Transverse colon (tissue), 4 donors: ENCODE measurements around the gene DHRS3. TPM values are rescaled to one million over a fixed set of nuclear protein-coding genes. Genes with fewer than 3 reads are reported as not detected.

ENCODE experiments used
- DNase-seq: peaks from one replicate; pipeline ENCODE4 v3.0.0-alpha.2; 2019
- H3K27ac ChIP-seq, 4 donors: fragments of 200-600 bp; sonication (generic); 2 replicates each; pipeline ENCODE4 v1.5.1; 2016 to 2018; ENCODE audit warnings: inconsistent platforms in 4 of 4
- H3K27me3 ChIP-seq: fragments of 200-600 bp; sonication (generic); 2 replicates; pipeline ENCODE4 v1.5.1; 2017; ENCODE audit warnings: inconsistent platforms
- H3K36me3 ChIP-seq, 4 donors: fragments of 200-600 bp; sonication (generic); 2 replicates each; pipeline ENCODE4 v1.5.1; 2017 to 2019; ENCODE audit warnings: inconsistent platforms in 4 of 4
- H3K4me1 ChIP-seq, 4 donors: fragments of 200-600 bp; sonication (generic); 2 replicates each; pipeline ENCODE4 v1.5.1; 2017 to 2020; ENCODE audit warnings: inconsistent platforms in 4 of 4
- H3K4me3 ChIP-seq, 4 donors: fragments of 200-600 bp; sonication (generic); 1 replicate in 1 of 4; 2 replicates in 3 of 4; pipeline versions ENCODE4 v1.5.1 to v1.6.1; 2017 to 2019; ENCODE audit warnings: inconsistent platforms in 4 of 4
- H3K9me3 ChIP-seq, 2 donors: fragments of 200-600 bp; sonication (generic); 2 replicates each; pipeline ENCODE4 v1.5.1; 2017 to 2019; ENCODE audit warnings: inconsistent platforms in 2 of 2
- CTCF ChIP-seq, 5 experiments: fragments of 200-600 bp in 3 of 5; fragments of 450-650 bp in 2 of 5; sonication (generic) in 3 of 5; IDR thresholded peaks; 1 replicate in 2 of 5; 2 replicates in 3 of 5; pipeline ENCODE4 v1.5.1; 2016 to 2017; ENCODE audit warnings: antibody characterized with exemption in 5 of 5, inconsistent platforms in 3 of 5, mild to moderate bottlenecking in 2 of 5, moderate library complexity in 1 of 5
- EP300 ChIP-seq: sonication (generic); formaldehyde crosslinking; IDR thresholded peaks from one replicate; pipeline ENCODE4 v1.6.1; 2017; ENCODE audit warnings: antibody characterized with exemption, low read depth
- POLR2A ChIP-seq: fragments of 450-650 bp; IDR thresholded peaks from one replicate; pipeline ENCODE4 v1.6.1; 2016; ENCODE audit warnings: antibody characterized with exemption, mild to moderate bottlenecking, moderate library complexity
- POLR2AphosphoS5 ChIP-seq, 3 donors: sonication (generic); formaldehyde crosslinking; IDR thresholded peaks; one replicate each; pipeline ENCODE4 v1.6.1; 2016; ENCODE audit warnings: antibody characterized with exemption in 3 of 3
- WGBS, 2 donors: methylation state at CpG; one replicate each; pipeline ENCODE4 v1.1.5; 2018; ENCODE audit warnings: low coverage in 1 of 2; 5-methylcytosine and 5-hydroxymethylcytosine counted together
- in situ Hi-C, 4 donors: fragments of 200-750 bp; cut with MboI; loops; one replicate each; pipeline versions ENCODE4 v1.15.0 to v1.15.1; 2017; ENCODE audit warnings: low sequenced_read_pairs in 3 of 4, low pct_ligation_motif_present in 1 of 4, low pct_unique_long_range_greater_than_20kb in 1 of 4
- intact Hi-C: fragments of 100-400 bp; cut with DNase I; formaldehyde crosslinking; loops from one replicate; pipeline ENCODE4 v1.15.1; 2023; ENCODE audit warnings: low total_unique reads
- total RNA-seq, 4 donors: library from RNA; depleted of rRNA; stranded (reverse); fragments of >200 nt; gene quantifications; one replicate each; pipeline ENCODE4 v1.1.0, GENCODE V29; 2016

Gene DHRS3
- total RNA-seq, 4 donors from 2014 or later = 55.3 to 122 (median 103) TPM

DNA sequence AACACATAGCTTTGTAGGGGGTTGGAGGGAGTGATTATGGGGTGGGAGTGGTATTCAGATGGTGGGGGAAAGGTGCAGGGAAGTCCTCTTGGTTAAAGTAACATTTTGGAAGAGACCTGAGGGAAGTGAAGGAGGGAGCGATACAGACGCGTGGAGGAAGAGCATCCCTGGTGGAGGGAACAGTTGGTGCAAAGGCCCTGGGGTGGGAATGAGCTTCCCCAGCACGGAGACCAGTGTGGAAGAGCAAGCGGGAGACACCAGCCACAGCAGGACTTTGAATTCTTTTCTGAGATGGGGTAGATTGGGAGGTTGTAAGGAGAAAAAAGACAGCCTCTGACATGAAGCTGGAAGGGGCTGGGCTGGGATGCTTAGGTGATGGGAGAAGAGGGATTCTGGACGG lies 23.5 kb downstream of the DHRS3 start:
- Histone ChIP-seq H3K27ac (peak overlapping the region; percentile 74 to 91 (median 90)), H3K9me3 (no peaks in the 10 kb centered on the region), H3K36me3 (no peaks in the 10 kb centered on the region), H3K4me1 (peaks cover 27 to 69% (median 47%) of the 10 kb centered on the region in 4 donors), H3K4me3 (no peak overlapping the region), H3K27me3 (no peaks in the 10 kb centered on the region)
- in situ Hi-C loops (no loop called here), intact Hi-C loops (loop anchor here (2.0 kb wide), 1 partner anchor 22 kb away; no protein-coding TSS in a partner anchor)
- TF ChIP-seq CTCF (IDR thresholded peaks at IDR 0.05) (no peak), EP300 (no peak), POLR2AphosphoS5 (IDR thresholded peaks at IDR 0.05) (no peak), POLR2A (no peak)
- WGBS, 2 donors = 82% methylated on average over 6 of the region's 6 CpGs; no CpG with 5 or more reads in 1 of the 2 donors
- no peak for DNase-seq

DNA sequence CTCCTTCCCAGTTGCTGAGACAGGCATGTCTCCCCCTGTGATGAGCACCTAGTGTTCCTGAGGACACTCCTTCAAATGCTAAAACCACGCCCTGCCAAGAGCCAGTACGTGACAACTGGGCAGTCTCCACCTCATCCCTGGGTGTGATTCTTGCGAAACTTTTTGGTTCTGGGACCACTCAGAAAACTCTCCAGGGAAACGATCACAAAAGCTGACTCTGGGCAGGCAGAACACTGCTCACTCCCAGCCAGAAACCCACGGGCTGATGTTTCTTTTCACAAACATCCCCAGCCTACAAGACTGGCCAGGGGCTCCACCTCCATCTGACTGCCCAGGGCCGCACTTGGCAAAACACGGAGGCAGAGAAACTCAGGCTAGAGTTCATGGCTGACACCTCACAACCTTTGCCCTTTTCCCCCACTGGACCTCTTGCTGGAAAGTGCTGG lies 24.4 kb downstream of the DHRS3 start:
- in situ Hi-C loops (no loop called here), intact Hi-C loops (loop anchor here (2.0 kb wide), 1 partner anchor 23 kb away; no protein-coding TSS in a partner anchor)

DNA sequence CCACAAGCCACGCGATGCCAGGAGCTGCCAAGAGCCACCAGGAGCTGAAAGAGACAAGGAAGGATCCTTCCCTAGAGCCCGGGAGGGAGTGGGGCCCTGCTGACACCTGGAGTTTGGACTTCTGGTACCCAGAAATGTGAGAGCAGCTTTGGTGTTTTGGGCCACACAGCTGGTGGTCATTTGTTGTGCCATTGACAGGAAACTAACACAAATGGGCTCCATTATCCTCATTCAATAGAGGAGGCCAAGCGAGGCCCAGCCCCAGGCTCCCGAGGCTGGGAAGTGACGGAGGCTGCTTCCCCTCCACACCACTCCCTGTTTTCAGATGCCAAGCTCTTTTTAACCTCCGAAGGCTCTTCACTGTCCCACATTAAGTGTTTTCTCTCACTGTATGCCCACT lies 25.5 kb downstream of the DHRS3 start:
- Histone ChIP-seq H3K9me3 (no peaks in the 10 kb centered on the region), H3K4me1 (peaks cover 27 to 52% (median 41%) of the 10 kb centered on the region in 4 donors), H3K36me3 (no peaks in the 10 kb centered on the region), H3K27me3 (no peaks in the 10 kb centered on the region), H3K4me3 (no peak overlapping the region), H3K27ac (peak overlapping the region; percentile 58 to 91 (median 90))
- TF ChIP-seq EP300 (no peak), POLR2A (no peak), CTCF (IDR thresholded peaks at IDR 0.05) (no peak), POLR2AphosphoS5 (IDR thresholded peaks at IDR 0.05) (no peak)
- 92% methylated on average over 7 of the region's 7 CpGs; no CpG with 5 or more reads in 1 of the 2 donors for WGBS, 2 donors
- intact Hi-C loops = no loop called here
- in situ Hi-C loops = no loop called here
- no peak for DNase-seq

More for the DNA sequence above, 24.4 kb downstream of the DHRS3 start:
- WGBS, 2 donors = 70% methylated on average over 7 of the region's 7 CpGs; no CpG with 5 or more reads in 1 of the 2 donors
- Histone ChIP-seq H3K4me3 (no peak overlapping the region), H3K27me3 (no peaks in the 10 kb centered on the region), H3K9me3 (no peaks in the 10 kb centered on the region), H3K4me1 (peaks cover 27 to 62% (median 47%) of the 10 kb centered on the region in 4 donors), H3K27ac (peak overlapping the region; percentile 58 to 91 (median 90)), H3K36me3 (no peaks in the 10 kb centered on the region)
- TF ChIP-seq EP300 (no peak), POLR2AphosphoS5 (IDR thresholded peaks at IDR 0.05) (peak; percentile 45 to 77 (median 68)), POLR2A (no peak), CTCF (IDR thresholded peaks at IDR 0.05) (no peak)
- peak; percentile 44 for DNase-seq

- H3K4me3 ChIP-seq = no peak overlapping the region
- no peaks in the 10 kb centered on the region for H3K9me3 ChIP-seq
- intact Hi-C loops = no loop called here
- in situ Hi-C loops = no loop called here
- no peaks in the 10 kb centered on the region for H3K27me3 ChIP-seq
- H3K4me1 ChIP-seq = peaks cover 23 to 41% (median 30%) of the 10 kb centered on the region in 4 donors
- H3K27ac ChIP-seq = peak overlapping the region; percentile 58 to 91 (median 90)
- DNase-seq = peak; percentile 34
- H3K36me3 ChIP-seq = no peaks in the 10 kb centered on the region
- 90% methylated on average over 19 of the region's 19 CpGs; no CpG with 5 or more reads in 1 of the 2 donors for WGBS, 2 donors
- TF ChIP-seq CTCF (IDR thresholded peaks at IDR 0.05) (no peak), POLR2A (no peak), EP300 (no peak), POLR2AphosphoS5 (IDR thresholded peaks at IDR 0.05) (no peak)
These were observed 26.6 kb downstream of the DHRS3 start for GRCh38 chr1:12591267-12591938.
